ENCODE data around the gene SAP30BP. TPM values are rescaled to one million over a fixed set of nuclear protein-coding genes. Genes with fewer than 3 reads are reported as not detected.

Gene SAP30BP
- total and polyA plus RNA-seq, 2 of the 8 experiments (the other 6 are each of a cell fraction or from before 2014, with no cell fraction given), result 63.3 to 79.9 TPM

GRCh38 chr17:75729351-75729750 is 62.2 kb downstream of the SAP30BP start:
- 85% methylated on average over 7 of the region's 7 CpGs; no CpG with 5 or more reads in 1 of the 2 experiments for WGBS, 2 experiments (ENCODE audit: extremely low coverage in 1 of 2, insufficient coverage in 1 of 2, insufficient read length in 1 of 2, insufficient replicate concordance in 2 of 2, low coverage in 1 of 2, low lambda C conversion rate in 2 of 2, missing lambda C conversion rate in 1 of 2)
- Histone ChIP-seq H3K27me3 (replicated peaks in 1 of 4; ENCODE audit: control insufficient read depth in 3 of 4, extremely low read depth in 1 of 4, insufficient read depth in 3 of 4, low read length in 3 of 4) (no peaks in the 10 kb centered on the region), H3K23me2 (ENCODE audit: low read depth, low read length) (no peaks in the 10 kb centered on the region), H3K4me2 (ENCODE audit: insufficient read depth in 1 of 2, low read depth in 2 of 2, low read length in 2 of 2) (no peak overlapping the region), H2BK12ac (ENCODE audit: low read depth, low read length) (no peak overlapping the region), H4K20me1 (replicated peaks in 1 of 2; ENCODE audit: control insufficient read depth in 1 of 2, insufficient read depth in 2 of 2, low read length in 2 of 2) (peaks cover 0 to 5% of the 10 kb centered on the region in 2 experiments), H2BK5ac (ENCODE audit: low read depth, low read length) (no peak overlapping the region), H2BK20ac (ENCODE audit: low read length) (no peak overlapping the region), H3K23ac (ENCODE audit: insufficient read length) (no peak overlapping the region), H4K5ac (ENCODE audit: insufficient read length, low read depth, low read length) (no peak overlapping the region), H3K56ac (replicated peaks; ENCODE audit: insufficient read length, low read depth, low read length) (no peak overlapping the region), H2AK5ac (ENCODE audit: low read depth, low read length) (no peak overlapping the region), H2BK120ac (replicated peaks; ENCODE audit: low read depth, low read length) (no peak overlapping the region), H3K9me3 (ENCODE audit: insufficient read depth in 2 of 2, low read depth in 1 of 2, low read length in 1 of 2) (no peaks in the 10 kb centered on the region), H3K9ac (replicated peaks in 1 of 4; ENCODE audit: extremely low read depth in 1 of 4, low read depth in 3 of 4, low read length in 3 of 4) (no peak overlapping the region), H3K79me2 (ENCODE audit: control insufficient read depth in 1 of 2, insufficient read depth in 2 of 2, low read length in 2 of 2) (no peaks in the 10 kb centered on the region), H2AFZ (ENCODE audit: low read length) (no peak overlapping the region), H3K18ac (ENCODE audit: extremely low read depth, low read length) (no peak overlapping the region), H3K79me1 (ENCODE audit: low read depth, low read length) (no peaks in the 10 kb centered on the region), H3K4me1 (replicated peaks in 1 of 4; ENCODE audit: control insufficient read depth in 3 of 4, insufficient read depth in 4 of 4, low read length in 3 of 4) (no peaks in the 10 kb centered on the region; a peak in 2 of 7 replicates), H3K4ac (replicated peaks; ENCODE audit: insufficient read length, low read depth, low read length) (no peak overlapping the region), H3K36me3 (ENCODE audit: control insufficient read depth in 2 of 4, insufficient read depth in 4 of 4, low read length in 3 of 4) (no peaks in the 10 kb centered on the region), H2BK15ac (ENCODE audit: low read length) (no peak overlapping the region), H4K8ac (ENCODE audit: extremely low read depth, insufficient read depth, low read length) (no peak overlapping the region), H4K91ac (replicated peaks; ENCODE audit: insufficient read length, low read length) (no peak overlapping the region), H3K4me3 (ENCODE audit: extremely low read depth in 1 of 4, insufficient read depth in 2 of 4, low read depth in 3 of 4, low read length in 4 of 4) (no peak overlapping the region), H3K27ac (ENCODE audit: low read depth, low read length) (no peak overlapping the region), H3K14ac (ENCODE audit: insufficient read length) (no peak overlapping the region)
- FAIRE-seq, result no peak
- POLR2A ChIA-PET (ENCODE audit: partially characterized antibody), result interaction anchor here (0.7 to 1.7 kb wide), 6 partner anchors 8 to 100 kb away, joined by 3 to 4 read pairs (median 4); partner anchors contain the start of gene ITGB4
- TF ChIP-seq POLR2A (IDR thresholded peaks at IDR 0.05; ENCODE audit: control extremely low read depth in 1 of 2, low read depth in 2 of 2, low read length in 2 of 2) (no peak), RXRA (IDR thresholded peaks at IDR 0.05; ENCODE audit: insufficient read depth, low read depth, low read length) (no peak), CREB1 (IDR thresholded peaks at IDR 0.05) (no peak), HDAC2 (IDR thresholded peaks at IDR 0.05; ENCODE audit: borderline replicate concordance in 1 of 2, low read depth in 2 of 2, low read length in 2 of 2) (no peak)
- no peak for DNase-seq (ENCODE audit: low read depth in 1 of 2, low spot score in 2 of 2)
- CTCF ChIA-PET (ENCODE audit: partially characterized antibody), result interaction anchor here (0.9 to 4.8 kb wide), 11 partner anchors 9 to 138 kb away, joined by 3 to 44 read pairs (median 4); partner anchors contain the start of gene SMIM5

Measured in H1 (cell line).